Measurements from ENCODE around the gene NACC2. TPM values are rescaled to one million over a fixed set of nuclear protein-coding genes. Genes with fewer than 3 reads are reported as not detected.

Gene NACC2
- total and polyA plus RNA-seq, 9 of the 15 experiments (the other 6 are each of a cell fraction or from before 2014, with no cell fraction given) = 0.70 to 25.1 (median 5.6) TPM

- peak; percentile 26 for TF ChIP-seq PCBP1 (IDR thresholded peaks at IDR 0.05; ENCODE audit: low read depth, low read length, poor library complexity, severe bottlenecking)
- TF ChIP-seq ETV6 (IDR thresholded peaks at IDR 0.05; ENCODE audit: borderline replicate concordance in 1 of 2, low read depth in 2 of 2, low read length in 1 of 2) = no peak
- peak; percentile 11; the same call in 1 of the 2 replicates for TF ChIP-seq ETV6 (CRISPR knock-in tag; IDR thresholded peaks at IDR 0.05; ENCODE audit: borderline replicate concordance)
- peak; percentile 61 for TF ChIP-seq FIP1L1 (IDR thresholded peaks at IDR 0.05; ENCODE audit: low read depth, low read length, poor library complexity, severe bottlenecking)
- peak; percentile 83 for TF ChIP-seq RBBP5 (IDR thresholded peaks at IDR 0.05; ENCODE audit: borderline replicate concordance, insufficient read depth, low read length, poor library complexity, severe bottlenecking)
- TF ChIP-seq MYBL2 (IDR thresholded peaks at IDR 0.05; ENCODE audit: low read depth) = no peak
- no peak for TF ChIP-seq MYBL2 (CRISPR knock-in tag; IDR thresholded peaks at IDR 0.05; ENCODE audit: borderline replicate concordance)
- 0 out of 2 replicates have a peak, but pooled peaks have one; percentile 9 for TF ChIP-seq ZBTB2 (IDR thresholded peaks at IDR 0.05)
- TF ChIP-seq ZBTB9 (CRISPR knock-in tag; IDR thresholded peaks at IDR 0.05) = no peak
- peak; percentile 87 for TF ChIP-seq L3MBTL2 (IDR thresholded peaks at IDR 0.05)
- peak; percentile 84 for TF ChIP-seq ZNF511 (CRISPR knock-in tag; IDR thresholded peaks at IDR 0.05)
- TF ChIP-seq TEAD4 (IDR thresholded peaks at IDR 0.05; ENCODE audit: low read length) = no peak
- TF ChIP-seq TEAD4 (CRISPR knock-in tag; IDR thresholded peaks at IDR 0.05; ENCODE audit: borderline replicate concordance) = 0 out of 2 replicates have a peak, but pooled peaks have one; percentile 26
- TF ChIP-seq U2AF2 (optimal IDR thresholded peaks at IDR 0.05; ENCODE audit: low read depth, low read length) = no peak
- peak; percentile 67; the same call in 1 of the 2 replicates for TF ChIP-seq MYC (IDR thresholded peaks at IDR 0.05; ENCODE audit: low read depth, low read length)
- TF ChIP-seq MYC (CRISPR knock-in tag; IDR thresholded peaks at IDR 0.05; ENCODE audit: borderline replicate concordance, low read depth) = no peak; the same call in 1 of the 2 replicates
- peak; percentile 97 for TF ChIP-seq MAX (CRISPR knock-in tag; IDR thresholded peaks at IDR 0.05)
- peak; percentile 58; the same call in 1 of the 2 replicates for TF ChIP-seq POLR2A (conservative IDR thresholded peaks at IDR 0.05)
- peak; percentile 92 for TF ChIP-seq USF1 (CRISPR knock-in tag; IDR thresholded peaks at IDR 0.05)
- TF ChIP-seq MAZ (CRISPR knock-in tag; conservative IDR thresholded peaks at IDR 0.05 in 1 of 2, IDR thresholded peaks at IDR 0.05 in 1 of 2) = peak in 1 of 2 experiments; percentile 58; a peak in 1 of 4 replicates
- no peak for TF ChIP-seq TFAM (CRISPR knock-in tag; conservative IDR thresholded peaks at IDR 0.05)
- TF ChIP-seq HNRNPL (IDR thresholded peaks at IDR 0.05; ENCODE audit: low read depth, low read length) = peak; percentile 58
- peak; percentile 47; the same call in 1 of the 2 replicates for TF ChIP-seq KAT7 (CRISPR knock-in tag; IDR thresholded peaks at IDR 0.05; ENCODE audit: borderline replicate concordance)
Observed at GRCh38 chr9:136093995-136094881, 851 bp downstream of the NACC2 start (continued).

Data from K562 (cell line).